GM19467 (cell line): Measurements from ENCODE around the gene OR2A7.
"Not testable (repeated sequence)": the region's sequence is repeated elsewhere in the genome, so short reads cannot be mapped to it uniquely, and the experiment has no call there.

Source experiments
- ATAC-seq: cut with Tn5 transposase; IDR thresholded peaks from one replicate; pipeline ENCODE4 v1.9.1; 2021; ENCODE audit warnings: mild to moderate bottlenecking, moderate library complexity; ENCODE audit not compliant: unreplicated experiment

Gene OR2A7

DNA sequence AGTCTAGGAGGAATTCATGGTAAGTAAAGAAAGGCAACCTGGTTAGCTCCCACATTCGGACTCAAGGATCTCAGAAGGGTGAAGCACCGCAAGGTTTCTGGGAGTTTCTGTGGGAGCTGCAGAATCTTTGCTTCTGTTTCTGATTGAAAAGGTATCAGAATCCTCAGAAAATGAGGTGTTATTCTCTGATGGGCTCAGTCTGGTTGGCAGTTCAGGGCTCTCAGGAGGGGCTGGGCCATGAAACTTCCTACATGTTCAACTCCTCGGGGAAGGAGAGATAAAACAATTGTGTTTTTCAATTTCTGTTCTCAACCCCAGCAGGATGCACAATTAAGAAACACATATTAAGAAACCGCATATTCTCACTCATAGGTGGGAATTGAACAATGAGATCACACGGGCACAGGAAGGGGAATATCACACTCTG lies 9.1 kb downstream of the OR2A7 start:
- ATAC-seq, result no peak

DNA sequence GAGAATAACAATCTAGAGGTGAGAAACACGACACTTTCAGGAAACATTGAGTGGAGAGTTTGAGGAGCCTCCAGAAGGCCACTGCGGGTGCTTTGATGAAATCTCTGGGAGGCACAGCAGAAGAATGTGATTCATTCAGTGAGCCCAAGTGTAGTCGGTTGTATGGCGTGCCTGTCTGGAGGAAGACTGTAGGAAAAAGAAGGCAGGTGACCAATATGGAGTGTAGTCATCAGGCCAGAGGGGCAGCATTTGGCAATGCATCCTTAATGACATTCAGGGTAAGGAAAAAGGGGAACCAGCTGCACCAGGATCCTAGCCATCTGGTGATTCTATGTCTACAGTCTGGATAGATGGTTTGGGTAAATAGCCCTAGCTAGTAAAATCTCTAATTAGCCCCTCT lies 12.3 kb downstream of the OR2A7 start:
- not testable (repeated sequence) for ATAC-seq

DNA sequence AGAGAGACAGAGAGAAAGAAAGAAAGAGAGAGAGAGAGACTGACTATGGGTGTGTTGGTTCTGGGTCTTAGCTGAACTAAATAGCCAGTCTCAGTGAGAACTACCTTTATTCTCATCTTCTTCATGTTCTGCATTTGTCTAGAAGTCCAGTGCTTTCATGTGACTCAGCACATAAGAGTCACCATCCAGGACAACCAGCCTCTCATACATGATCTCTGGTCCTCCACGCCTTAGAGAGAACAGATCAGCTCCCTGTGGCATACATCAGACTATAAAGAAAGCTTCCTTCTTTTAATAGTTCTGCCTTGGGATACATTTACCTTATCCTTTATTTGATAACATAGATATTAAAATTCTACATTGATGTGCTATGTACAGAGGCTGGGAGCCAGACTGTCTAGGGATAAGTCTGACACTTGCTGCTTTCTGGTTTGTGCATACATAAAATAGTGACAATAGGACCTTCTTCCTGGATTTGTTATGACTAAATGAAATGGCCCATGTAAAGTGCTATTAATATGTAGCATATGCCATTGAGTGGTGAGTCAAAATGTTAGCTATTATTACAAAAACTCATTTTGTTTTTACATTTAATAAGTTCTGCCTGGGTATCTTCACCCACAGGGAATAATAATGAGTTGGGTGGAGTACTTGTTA lies 16.8 kb downstream of the OR2A7 start:
- not testable (repeated sequence) for ATAC-seq

DNA sequence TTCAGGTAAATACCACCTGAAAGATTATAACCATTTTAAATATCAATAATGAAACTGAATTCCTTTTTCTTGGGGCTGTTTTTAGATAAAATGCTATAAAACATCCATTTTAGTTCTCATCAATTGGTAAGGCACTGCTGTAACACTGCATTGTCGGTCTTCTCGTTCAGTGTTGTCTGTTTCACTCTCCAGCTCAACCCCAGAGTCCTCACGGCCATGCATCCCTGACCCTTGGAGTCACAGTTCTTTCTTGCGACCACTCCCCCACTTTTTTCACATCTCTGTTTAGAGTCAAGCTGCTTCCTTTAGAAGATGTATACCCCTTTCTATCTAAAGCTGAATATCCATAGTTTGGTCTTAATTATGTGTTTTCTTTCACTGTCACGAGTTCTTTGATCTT lies 17.6 kb downstream of the OR2A7 start:
- not testable (repeated sequence) for ATAC-seq

DNA sequence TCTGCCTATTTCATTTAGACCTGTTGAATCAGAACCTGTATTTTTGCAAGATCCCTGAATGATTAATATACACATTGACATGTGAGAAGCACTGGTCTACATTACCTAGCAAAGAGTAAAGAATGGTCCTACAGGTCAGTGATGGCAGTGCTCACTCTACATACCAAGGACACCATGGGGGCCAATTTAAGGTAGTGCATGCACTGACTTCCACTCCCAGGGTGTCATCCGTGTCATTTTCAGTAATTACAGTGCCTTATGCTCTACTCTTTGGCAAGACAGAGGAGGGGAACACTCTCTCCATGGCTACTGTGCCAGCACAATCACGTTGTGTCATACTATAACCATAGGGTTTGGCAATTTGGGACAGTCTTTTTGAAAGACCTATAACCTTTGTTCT lies 19.2 kb downstream of the OR2A7 start:
- ATAC-seq, result not testable (repeated sequence)

DNA sequence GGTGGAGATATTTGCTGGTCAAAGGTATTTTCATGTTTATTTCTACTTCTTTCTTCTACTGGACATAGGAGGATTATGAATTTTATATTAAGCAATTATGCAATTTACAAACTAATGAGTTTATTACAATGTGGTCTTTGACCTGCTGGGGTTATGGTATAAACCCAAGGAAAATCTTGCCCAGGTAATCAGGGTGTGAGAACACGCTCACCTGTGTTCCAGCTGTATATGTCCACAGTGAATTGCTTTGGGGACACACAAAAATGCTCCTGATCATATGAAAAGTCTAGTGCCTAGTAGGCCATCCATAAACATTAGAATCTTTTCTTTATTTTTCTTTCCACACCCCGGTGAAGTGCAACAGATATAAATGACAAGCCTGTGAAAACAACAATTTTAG lies 25.2 kb downstream of the OR2A7 start, which contains the start of gene OR2A42:
Gene OR2A42 (minus strand): TSS at position 241 of the 400 bp plus-strand sequence. CDS start 6,762 bp downstream, outside the sequence.
- ATAC-seq, result not testable (repeated sequence)

DNA sequence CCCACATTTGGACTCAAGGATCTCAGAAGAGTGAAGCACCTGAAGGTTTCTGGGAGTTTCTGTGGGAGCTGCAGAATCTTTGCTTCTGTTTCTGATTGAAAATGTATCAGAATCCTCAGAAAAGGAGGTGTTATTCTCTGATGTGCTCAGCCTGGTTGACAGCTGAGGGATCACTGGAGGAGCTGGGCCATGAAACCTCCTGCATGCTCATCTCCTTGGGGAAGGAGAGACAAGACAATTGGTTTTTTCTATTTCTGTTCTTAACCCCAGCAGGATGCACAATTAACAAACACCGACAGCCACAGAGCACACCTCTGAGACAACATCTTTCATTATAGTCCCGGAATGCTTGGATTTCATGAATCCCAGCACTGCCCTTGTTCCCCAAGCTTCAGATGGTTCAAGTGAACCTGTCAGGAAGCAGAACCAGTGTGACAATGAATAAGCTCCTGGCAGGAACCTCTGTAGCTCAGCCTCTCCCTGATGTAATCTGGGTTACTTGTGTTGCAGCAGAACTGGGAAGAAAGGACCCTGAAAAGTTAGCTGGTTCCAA lies 26.0 kb downstream of the OR2A7 start:
- ATAC-seq, result not testable (repeated sequence)

DNA sequence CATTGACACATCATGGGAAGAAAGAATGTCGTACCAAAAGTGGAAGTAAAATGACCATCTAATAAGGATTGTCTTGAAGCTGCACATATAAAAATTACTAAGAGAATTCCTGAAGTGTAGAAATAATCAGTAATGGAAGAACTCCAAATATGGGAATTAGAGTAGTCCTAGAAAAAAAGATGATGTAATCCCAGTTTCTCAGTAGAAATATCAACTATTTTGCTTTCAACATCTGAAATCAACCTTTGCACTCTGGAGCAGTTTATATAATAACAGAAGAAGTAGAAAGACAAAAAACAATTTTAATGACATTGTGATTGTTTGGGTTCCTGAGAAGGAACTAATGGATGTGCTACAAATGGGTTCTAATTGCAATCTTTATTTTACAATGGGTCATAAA lies 31.6 kb downstream of the OR2A7 start:
- not testable (repeated sequence) for ATAC-seq

DNA sequence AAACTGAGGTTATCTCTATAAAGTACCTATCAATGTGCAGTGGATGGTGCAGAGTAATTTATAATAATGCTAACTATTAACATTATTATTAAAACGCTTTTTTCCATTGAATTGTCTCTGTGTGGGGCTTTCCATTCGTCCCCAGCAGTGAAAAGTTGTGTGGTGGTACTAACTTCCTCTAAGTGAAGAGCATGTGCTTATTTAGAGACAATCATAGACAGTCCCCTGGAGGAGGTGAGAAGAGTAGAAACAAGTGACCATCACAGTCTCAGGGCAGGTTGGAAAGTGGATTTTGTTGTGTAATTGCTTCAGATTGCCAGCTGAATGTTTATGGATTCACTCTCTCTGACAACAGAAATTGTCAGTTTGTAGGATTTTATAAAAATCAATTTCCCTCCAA lies 33.6 kb downstream of the OR2A7 start:
- ATAC-seq, result not testable (repeated sequence)

DNA sequence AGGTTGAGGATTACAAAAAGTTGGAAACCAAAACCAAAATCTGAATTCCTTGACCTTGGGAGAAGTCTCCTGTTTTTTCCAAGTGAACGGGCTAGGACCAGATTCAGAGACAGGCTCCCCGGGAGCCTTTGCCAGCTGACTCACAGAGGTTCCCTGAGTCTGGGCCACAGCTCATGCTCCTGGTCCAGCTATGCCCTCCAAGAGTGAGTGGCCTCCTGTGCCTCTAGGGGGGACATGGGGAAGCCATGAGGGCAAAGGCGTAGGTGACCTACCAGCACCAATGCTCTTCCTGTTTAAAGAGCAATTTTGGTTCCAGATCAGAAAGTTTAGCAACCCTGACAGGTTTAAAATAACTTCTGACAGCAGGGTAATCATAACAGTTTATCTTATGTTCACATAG lies 35.8 kb downstream of the OR2A7 start:
- ATAC-seq, result not testable (repeated sequence)

DNA sequence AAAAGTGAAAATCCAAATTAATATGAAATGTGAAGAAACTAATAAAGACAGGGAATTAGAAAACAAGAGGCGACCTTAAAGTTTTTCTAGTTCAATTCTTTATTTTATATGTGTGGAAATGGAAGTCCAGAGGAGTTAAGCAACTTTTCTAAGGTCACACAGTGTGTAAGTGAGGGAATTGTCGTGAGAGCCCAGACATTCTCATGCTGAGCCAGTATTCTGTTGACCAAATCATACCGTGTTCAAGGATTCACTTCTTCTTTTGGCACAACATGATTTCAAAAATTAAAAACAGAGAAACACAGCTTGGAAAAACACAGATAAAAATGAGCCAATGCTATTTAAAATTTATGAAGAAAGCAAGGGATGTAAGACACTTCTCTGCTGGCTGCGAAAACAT lies 37.7 kb downstream of the OR2A7 start:
- not testable (repeated sequence) for ATAC-seq

DNA sequence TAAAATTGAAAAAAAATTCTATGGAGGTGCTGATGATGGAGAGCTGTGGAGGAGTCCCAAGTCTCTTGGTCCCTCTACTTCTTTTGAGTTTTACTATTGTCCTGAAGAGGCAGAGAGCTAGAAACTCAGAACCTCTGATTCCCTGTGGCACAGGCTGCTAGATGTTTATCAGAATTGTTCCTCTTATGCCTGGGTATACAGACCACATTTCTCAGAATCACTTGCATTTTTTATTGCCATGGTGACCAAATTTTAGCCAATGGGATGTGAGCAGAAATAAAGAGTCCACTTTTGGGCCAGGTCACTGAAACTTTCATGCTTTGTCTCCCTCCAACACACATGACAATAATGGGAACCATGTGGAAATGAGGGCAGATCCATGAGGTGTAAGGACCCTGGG lies 40.9 kb downstream of the OR2A7 start:
- ATAC-seq, result not testable (repeated sequence)

DNA sequence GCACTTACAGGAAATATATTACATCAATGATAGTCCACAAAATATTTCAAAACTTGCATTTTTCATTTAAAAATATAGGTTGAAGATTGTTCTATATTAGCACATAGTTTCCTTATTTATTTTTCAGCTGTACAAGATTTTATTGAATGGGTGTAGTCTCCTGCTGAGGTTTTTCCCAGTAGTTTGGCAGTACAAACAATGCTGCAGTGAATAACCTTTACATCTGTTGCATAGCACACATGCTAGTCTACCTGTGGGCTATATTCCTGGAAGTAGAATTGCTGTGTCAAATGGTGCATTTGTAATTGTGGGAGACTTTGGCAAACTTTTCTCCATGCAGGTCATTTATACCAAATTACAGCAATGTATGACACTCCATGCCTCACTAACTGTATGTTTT lies 44.1 kb downstream of the OR2A7 start:
- not testable (repeated sequence) for ATAC-seq

DNA sequence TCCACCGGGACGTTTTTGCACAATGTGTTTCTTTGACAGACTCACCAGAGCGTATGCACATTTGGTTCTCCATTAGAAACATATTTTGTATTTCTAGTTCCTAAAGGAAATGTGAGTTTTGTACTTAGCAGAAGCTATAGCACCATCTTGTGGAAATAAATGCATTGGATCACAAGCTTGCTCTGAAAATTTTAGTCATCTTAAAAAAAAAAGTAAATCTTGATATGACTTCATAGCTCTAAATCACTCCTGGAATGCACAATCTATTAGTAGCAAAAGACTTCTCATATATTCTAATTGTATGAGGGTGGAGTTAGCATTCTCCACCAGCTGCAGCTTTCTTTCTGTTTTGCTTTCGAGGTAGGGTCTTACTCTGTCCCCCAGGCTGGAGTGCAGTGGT lies 45.4 kb downstream of the OR2A7 start:
- not testable (repeated sequence) for ATAC-seq

DNA sequence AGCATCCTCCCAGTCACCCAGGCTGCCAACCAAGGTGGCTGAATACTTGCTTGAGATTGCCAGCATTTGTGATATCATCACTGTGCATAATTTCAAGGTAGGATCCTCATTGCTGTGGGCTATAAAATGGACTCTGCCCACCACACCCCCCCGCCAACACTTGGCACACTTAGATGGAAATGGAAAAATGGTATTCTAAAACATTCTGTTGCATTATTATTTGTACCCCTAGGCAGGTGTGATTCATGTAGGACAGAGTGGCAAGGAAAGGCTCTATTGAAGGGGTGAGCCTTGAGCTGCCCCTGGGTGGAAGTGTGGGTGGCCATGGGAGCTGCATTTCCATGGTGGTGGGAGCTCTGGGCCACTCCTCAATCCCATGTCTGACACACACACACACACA lies 46.0 kb downstream of the OR2A7 start:
- not testable (repeated sequence) for ATAC-seq

DNA sequence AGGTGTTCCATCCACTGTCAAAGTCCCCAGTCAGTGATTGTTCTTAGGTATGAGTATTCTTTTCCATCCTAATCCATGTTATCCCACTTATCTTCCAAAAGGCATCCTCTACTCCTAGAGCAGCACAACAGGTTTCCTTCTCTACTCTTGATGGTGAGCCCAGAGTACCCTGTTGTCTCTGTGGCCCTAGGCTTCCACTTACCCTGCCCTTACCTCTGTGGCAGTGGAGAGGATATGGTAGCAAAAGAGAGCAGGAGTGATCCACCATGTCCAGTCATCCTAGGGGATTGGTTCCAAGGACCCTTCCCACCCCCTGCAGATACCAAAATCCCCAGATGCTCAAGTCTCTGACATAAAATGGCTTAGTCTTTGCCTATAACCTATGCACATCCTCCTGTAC lies 47.4 kb downstream of the OR2A7 start:
- ATAC-seq, result not testable (repeated sequence)
